Calu3 (cell line): ENCODE data around the gene FGF14. TPM values are rescaled to one million over a fixed set of nuclear protein-coding genes. Genes with fewer than 3 reads are reported as not detected.

Source experiments
- BruUV-seq: library from RNA; stranded (reverse); fragments of 400-500 nt; replicated peaks from 2 replicates; lab custom pipeline; 2021; lab: Mats Ljungman, UMichigan
- CTCF ChIA-PET: fragments of 300-600 bp; sonication (Branson Sonifier 250); formaldehyde crosslinking; loops from one replicate; lab custom pipeline; 2022; ENCODE audit warnings: antibody characterized with exemption; lab: Charles Lee
- DNase-seq: peaks from one replicate; pipeline ENCODE4 v3.0.0; 2022
- H3K27ac Mint-ChIP-seq: one replicate; pipeline ENCODE4 v1.8.0; 2022; ENCODE audit warnings: mixed read lengths; ENCODE audit not compliant: unreplicated experiment
- H3K27me3 Mint-ChIP-seq: one replicate; pipeline ENCODE4 v1.8.0; 2022; ENCODE audit warnings: mixed read lengths; ENCODE audit not compliant: unreplicated experiment
- H3K36me3 Mint-ChIP-seq: one replicate; pipeline ENCODE4 v1.8.0; 2022; ENCODE audit warnings: mild to moderate bottlenecking, moderate library complexity, mixed read lengths; ENCODE audit not compliant: insufficient read depth, unreplicated experiment
- H3K4me1 Mint-ChIP-seq: one replicate; pipeline ENCODE4 v1.8.0; 2022; ENCODE audit warnings: mild to moderate bottlenecking, low read depth, mixed read lengths; ENCODE audit not compliant: unreplicated experiment
- H3K4me3 Mint-ChIP-seq: one replicate; pipeline ENCODE4 v1.8.0; 2022; ENCODE audit warnings: mild to moderate bottlenecking, low read depth, moderate library complexity, mixed read lengths; ENCODE audit not compliant: unreplicated experiment
- H3K9me3 Mint-ChIP-seq: one replicate; pipeline ENCODE4 v1.8.0; 2022; ENCODE audit warnings: low read depth, mixed read lengths; ENCODE audit not compliant: unreplicated experiment
- intact Hi-C: fragments of 100-400 bp; cut with micrococcal nuclease; formaldehyde crosslinking; loops from one replicate; pipeline ENCODE4 v1.10.0; 2022; ENCODE audit not compliant: unreplicated experiment
- total RNA-seq: library from RNA; stranded (reverse); gene quantifications from 2 replicates; pipeline ENCODE4 v1.2.3, GENCODE V29; 2022
- TF ChIP-seq, protein P1 (sequence below): fragments of 200-600 bp; IDR thresholded peaks from one replicate; pipeline ENCODE4 v1.8.0; 2022; ENCODE audit warnings: antibody characterized with exemption; ENCODE audit not compliant: unreplicated experiment

FGF14 gene
- total RNA-seq, 1 experiment from 2014 or later: 0.21 TPM

DNA sequence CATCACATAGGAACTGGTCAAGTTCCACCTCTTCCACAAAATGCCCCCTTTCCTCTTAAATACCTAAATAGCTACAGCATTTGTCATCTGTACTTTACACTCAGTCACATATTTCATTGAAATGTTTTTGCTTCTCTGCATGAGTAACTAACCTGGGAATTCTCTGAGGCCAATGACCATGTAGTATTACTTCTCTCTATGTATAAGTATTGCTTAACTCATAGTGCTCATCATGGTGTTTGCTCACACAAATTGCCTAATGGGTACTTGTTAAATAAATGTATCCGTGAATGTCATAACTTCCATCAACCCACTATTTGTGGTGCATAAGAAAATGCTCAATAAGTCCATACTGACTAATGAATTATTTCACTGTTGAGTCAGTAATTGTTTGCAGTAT lies 115.5 kb downstream of the FGF14 start:
- intact Hi-C loops: no loop called here
- CTCF ChIA-PET: interaction anchor here (0.6 kb wide), 1 partner anchor 895 kb away, joined by 3 read pairs; no protein-coding TSS in a partner anchor
- Mint-ChIP-seq H3K36me3 (no peaks in the 10 kb centered on the region), H3K27ac (no peak overlapping the region), H3K4me3 (no peak overlapping the region), H3K27me3 (no peaks in the 10 kb centered on the region), H3K9me3 (no peaks in the 10 kb centered on the region), H3K4me1 (peaks cover 13% of the 10 kb centered on the region)
- TF ChIP-seq, protein P1, sequence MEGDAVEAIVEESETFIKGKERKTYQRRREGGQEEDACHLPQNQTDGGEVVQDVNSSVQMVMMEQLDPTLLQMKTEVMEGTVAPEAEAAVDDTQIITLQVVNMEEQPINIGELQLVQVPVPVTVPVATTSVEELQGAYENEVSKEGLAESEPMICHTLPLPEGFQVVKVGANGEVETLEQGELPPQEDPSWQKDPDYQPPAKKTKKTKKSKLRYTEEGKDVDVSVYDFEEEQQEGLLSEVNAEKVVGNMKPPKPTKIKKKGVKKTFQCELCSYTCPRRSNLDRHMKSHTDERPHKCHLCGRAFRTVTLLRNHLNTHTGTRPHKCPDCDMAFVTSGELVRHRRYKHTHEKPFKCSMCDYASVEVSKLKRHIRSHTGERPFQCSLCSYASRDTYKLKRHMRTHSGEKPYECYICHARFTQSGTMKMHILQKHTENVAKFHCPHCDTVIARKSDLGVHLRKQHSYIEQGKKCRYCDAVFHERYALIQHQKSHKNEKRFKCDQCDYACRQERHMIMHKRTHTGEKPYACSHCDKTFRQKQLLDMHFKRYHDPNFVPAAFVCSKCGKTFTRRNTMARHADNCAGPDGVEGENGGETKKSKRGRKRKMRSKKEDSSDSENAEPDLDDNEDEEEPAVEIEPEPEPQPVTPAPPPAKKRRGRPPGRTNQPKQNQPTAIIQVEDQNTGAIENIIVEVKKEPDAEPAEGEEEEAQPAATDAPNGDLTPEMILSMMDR: no peak
- no peak for DNase-seq
- no TSS peak for BruUV-seq

DNA sequence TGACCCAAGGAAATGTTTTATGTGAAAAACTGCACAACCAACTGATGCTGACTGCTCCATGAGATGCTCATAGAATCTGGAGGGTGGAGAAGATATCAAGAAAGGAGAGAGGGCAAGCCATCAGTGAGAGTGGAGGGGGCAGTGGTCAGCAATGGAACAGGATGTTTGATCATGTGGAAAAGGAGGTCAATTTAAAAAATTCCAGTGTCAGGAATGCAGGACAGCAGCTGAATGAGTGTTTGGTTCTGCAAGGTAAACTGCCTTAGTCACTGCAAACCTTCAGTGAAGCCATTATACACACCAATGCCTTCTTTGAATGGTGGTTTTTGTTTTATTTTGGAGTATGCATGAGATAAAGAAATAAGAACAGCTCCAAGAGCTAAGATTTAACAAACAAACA lies 121.5 kb downstream of the FGF14 start:
- Mint-ChIP-seq H3K27me3 (no peaks in the 10 kb centered on the region), H3K27ac (no peak overlapping the region), H3K36me3 (no peaks in the 10 kb centered on the region), H3K4me3 (no peak overlapping the region), H3K4me1 (peaks cover under 1% of the 10 kb centered on the region), H3K9me3 (no peaks in the 10 kb centered on the region)
- intact Hi-C loops: no loop called here
- no peak for DNase-seq
- CTCF ChIA-PET: interaction anchor here (0.6 kb wide), 1 partner anchor 1358 kb away, joined by 4 read pairs; no protein-coding TSS in a partner anchor
- TF ChIP-seq, protein P1: no peak
- BruUV-seq: no TSS peak

DNA sequence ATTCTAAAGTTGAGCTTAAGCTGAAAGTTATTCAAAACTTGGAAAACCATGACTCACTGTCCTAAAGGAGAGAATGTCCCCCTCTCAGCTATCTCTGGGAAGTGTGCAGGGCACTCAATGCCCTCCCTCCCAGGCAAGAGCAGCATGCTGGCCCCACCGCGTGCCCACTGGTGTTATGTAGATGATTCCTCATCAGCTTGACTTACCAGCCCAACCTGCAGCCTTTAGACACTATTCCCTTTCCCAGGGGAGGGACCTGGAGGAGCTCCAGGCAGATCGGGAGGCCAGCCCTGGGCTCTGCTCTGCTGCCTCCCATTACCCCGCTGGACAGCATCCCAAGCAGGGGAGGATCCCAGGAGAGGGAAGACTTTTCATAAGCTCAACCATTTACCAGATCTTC lies 124.6 kb downstream of the FGF14 start:
- Mint-ChIP-seq H3K4me3 (no peak overlapping the region), H3K27ac (no peak overlapping the region), H3K27me3 (no peaks in the 10 kb centered on the region), H3K9me3 (no peaks in the 10 kb centered on the region), H3K36me3 (no peaks in the 10 kb centered on the region), H3K4me1 (no peaks in the 10 kb centered on the region)
- CTCF ChIA-PET: no interaction called here
- TF ChIP-seq, protein P1: no peak
- BruUV-seq: no TSS peak
- intact Hi-C loops: no loop called here
- DNase-seq: no peak

DNA sequence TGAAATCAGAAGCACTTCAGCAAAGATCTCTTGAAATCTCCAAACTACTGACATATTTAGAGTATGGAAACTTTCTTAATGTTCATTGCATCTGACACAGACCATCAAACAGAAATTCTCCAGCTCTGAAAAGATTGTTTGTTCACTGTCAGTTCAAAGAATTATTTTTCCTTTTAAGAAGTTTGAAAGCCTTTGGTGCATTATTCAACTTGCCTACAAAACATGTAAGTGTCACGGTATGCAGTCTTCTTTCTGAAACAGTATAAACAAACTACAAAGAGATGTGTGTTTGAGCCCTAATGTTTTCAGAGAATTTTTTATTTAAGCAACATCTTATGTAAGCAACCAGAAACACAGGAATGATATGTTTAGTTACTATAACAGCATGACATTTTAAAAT lies 125.4 kb downstream of the FGF14 start:
- Mint-ChIP-seq H3K27ac (no peak overlapping the region), H3K27me3 (no peaks in the 10 kb centered on the region), H3K9me3 (no peaks in the 10 kb centered on the region), H3K4me1 (no peaks in the 10 kb centered on the region), H3K36me3 (no peaks in the 10 kb centered on the region), H3K4me3 (no peak overlapping the region)
- intact Hi-C loops: no loop called here
- DNase-seq: no peak
- TF ChIP-seq, protein P1: no peak
- BruUV-seq: no TSS peak
- CTCF ChIA-PET: no interaction called here
